HG03103 (cell line): ENCODE data around the gene RGS17.
A peak's percentile ranks its signal among the peaks of the same experiment; 100 is the strongest.
"Not testable (repeated sequence)": the region's sequence is repeated elsewhere in the genome, so short reads cannot be mapped to it uniquely, and the experiment has no call there.

ENCODE experiments used
- ATAC-seq: cut with Tn5 transposase; IDR thresholded peaks from one replicate; pipeline ENCODE4 v1.9.1; 2021; ENCODE audit warnings: low read depth; ENCODE audit not compliant: unreplicated experiment

The RGS17 gene

DNA sequence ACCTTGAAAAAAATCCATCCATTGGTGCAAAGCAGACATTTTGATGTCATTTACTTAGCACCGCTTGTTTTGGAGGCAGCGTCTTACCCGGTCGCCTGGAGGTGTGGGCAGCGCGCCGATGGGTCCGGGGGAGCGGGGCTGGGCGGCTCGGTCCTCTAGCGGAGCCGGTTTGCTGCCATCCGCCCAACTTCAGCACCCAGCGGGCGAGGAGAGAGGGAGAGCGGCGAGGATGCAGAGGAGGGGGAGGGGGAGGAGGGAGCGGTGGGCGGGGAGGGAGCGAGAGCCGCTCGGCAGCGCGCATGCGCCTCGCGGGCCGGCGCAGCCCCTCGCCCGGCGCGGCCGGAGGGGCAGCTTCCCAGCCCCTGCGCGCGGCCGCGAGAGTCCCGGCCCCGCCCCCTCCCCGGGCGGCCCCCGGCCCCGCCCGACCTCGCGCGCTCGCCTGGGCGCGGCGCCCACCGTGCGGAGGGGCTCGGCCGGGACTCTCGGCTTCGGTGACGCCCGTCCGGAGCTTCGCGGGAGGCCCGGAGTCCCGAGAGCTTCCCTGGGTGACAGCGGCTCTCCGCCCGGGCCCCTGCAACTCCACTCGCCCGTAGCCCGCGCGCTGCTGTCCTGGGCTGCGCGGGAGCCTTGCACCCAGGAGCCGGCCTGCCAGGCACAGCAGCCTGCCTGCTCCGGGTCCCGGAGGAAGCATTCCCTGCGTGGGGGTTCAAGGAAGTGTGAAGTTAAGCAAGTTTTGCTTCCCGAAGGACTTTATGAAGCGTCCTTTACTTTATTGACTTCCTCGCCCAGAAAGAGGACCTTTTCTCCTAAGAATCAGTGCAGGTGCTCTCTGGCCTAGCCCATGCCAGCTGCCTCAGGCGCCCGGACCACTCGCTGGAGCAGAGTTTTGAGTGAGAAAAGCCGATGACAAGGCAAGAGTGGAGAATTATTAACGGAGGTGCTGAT is at the start of gene RGS17:
RGS17 (minus strand) TSS at position 246 of the 945 bp plus-strand sequence. CDS start 87,264 bp downstream, outside the sequence.
- peak; percentile 44 for ATAC-seq

GRCh38 chr6:153172815-153173214 is 41.7 kb upstream of the RGS17 start:
- ATAC-seq = no peak

DNA sequence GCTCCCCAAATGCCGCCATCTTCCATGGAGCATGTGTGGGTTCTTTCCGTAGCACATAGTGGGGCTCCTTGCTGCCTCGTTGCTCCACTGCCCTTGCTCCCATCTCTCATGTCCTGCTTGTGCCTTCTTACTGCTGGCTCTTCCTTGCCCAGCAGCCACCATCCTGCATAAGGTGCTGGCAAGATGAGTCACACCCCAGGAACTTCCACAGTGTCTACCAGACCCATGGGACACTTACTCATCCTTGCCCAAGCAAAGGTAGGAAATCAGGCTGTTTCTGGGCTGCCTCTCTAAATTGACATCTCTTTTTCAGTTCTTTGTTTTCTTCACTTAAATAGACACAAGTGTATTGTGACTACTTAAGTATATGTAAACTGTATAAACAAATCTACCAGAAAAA is 39.4 kb upstream of the RGS17 start:
- ATAC-seq = no peak

DNA sequence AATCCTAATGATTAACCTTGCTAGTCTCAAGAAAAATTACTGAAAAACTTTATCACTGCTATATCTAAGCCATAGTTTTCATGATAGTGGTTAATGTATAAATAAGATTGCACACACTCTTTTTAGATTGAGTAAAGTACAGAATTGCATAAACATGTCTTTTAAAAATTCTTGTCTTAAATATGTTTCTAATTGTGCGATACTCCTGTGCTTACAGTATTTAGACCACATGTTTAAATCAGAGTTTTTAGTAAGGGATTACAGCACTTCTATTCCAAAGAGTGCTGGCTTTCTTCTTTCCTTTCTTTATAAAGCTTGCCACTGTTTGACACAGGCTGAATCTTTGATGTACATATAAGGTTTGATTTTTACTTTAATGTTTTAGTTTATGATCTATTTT is 36.8 kb upstream of the RGS17 start:
- no peak for ATAC-seq

DNA sequence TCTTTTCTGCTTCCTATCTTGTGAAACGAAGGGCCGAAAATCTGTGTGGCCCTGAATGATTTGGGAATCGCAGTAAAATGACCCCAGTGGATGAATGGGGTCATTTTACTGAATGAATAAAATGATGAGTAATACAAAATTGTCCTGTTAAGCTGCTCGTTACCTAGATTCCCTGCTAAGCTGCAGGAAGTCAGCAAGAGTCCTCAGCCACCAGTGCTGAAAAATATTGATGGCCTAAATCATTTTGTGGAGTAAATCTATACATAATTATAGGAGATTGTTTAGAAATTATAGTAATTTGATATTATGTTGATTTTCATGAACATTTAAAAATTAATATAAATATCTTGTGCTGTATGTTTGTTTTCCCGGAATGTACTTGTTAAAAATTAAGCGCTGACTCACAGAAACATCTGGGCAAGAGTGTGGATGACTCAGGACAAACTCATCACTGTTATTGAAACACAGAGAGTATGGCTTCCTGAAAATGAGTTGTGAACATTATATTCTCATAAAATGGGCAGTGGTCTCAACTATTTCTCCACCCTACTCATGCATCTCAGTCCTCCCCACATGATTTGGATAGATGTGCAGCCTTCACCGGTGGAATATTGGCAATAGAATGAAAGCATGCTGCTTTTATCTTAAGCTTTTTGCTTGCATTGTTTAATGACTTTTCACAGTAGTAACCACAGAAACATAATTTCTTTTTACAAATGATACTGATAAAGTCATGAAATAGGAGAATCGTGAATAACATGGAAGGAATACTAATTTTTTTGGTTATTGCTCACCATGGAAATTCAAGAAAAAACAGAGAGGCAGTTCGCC is 36.2 kb upstream of the RGS17 start:
- no peak for ATAC-seq

GRCh38 chr6:153162646-153163045 is 31.6 kb upstream of the RGS17 start:
- no peak for ATAC-seq

GRCh38 chr6:153162172-153162571 is 31.1 kb upstream of the RGS17 start:
- ATAC-seq = no peak

- ATAC-seq = no peak
Measured at GRCh38 chr6:153160221-153160620, 29.1 kb upstream of the RGS17 start.

DNA sequence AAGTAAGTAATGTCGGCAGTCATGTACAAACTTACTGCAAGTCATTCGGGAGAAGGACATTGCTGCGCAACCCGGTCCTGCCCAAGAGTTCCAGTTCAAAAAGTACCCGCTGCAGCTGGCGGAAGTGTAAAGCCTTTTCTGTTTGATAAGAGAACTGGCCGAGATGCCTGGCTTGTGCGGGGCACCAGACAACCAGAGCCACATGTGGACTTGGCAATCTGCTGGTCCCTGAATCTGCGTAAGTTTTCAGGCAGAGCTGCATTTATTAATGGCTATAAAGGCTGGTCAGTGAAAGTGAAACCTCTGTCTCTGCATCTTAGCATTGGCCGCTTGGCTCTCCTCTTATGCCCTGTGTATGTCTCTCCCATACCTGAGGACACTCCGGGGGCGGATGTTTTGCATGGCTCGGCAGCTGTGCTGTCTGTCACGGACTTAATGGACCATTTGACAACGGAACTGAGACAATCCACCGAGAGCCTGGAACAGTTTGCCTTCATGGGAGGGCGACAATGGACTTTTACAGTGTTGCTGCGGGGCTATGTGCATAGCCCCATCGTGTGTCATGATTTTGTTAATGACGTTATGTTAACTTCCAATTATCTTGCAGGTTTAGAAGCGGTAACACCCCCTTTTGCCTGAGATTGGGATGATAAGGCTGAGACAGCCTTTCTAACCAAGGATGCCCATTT is 19.8 kb upstream of the RGS17 start:
- ATAC-seq = no peak

- no peak for ATAC-seq
Measured at GRCh38 chr6:153150371-153150751, 19.3 kb upstream of the RGS17 start.

DNA sequence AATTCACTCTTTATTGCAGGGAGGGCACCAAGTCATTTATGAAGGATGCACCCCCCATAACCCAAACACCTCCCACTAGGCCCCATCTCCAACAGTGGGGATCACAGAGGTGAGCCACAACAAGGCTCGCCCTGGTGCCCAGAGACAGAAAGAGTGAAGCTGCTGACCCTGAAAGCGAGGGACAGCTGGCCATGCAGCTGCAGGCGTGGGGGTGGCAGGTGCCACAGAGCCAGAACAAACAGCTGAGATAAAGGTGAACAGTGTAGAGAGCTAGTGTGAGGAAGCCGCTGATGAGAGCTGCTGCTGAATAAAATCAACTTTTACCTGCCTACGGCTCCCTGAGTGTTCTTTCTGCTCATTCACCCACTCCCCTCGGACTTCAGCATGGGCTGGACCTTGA is 18.8 kb upstream of the RGS17 start:
- ATAC-seq = no peak

DNA sequence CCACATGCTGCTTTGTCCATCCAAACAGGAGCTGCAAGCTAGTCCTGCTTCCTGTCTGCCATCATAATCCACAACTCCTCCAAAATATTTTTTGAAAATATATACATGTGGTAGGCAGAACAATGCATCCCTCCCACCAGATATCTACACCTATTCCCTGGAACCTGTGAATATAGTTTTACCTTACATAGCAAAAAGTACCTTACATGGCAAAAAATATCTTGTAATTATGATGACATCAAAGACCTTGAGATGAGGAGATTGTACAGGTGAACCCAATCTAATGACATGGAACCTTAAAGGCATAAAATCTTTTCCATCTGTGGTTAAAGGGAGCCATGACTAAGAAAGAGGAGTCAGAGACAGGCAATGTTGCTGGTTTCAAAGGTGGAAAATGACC is 15.3 kb upstream of the RGS17 start:
- no peak for ATAC-seq

DNA sequence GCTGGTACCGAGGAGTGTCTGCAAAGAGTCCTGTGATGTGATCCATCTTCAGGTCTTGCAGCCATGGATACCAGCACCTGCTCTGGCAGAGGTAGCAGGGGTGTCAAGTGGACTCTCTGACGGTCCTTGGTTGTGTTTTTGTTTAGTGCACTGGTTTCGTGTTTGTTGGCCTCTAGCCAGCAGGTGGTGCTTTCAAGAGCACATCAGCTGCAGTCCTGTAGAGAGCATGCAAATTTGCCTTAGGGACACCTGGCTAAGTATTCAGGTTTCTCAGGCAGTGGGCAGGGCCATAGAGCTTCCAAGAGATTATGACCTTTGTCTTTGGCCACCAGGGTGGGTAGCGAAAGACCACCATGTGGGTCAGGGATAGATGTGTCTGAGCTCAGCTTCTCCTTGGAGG is 14.5 kb upstream of the RGS17 start:
- no peak for ATAC-seq

DNA sequence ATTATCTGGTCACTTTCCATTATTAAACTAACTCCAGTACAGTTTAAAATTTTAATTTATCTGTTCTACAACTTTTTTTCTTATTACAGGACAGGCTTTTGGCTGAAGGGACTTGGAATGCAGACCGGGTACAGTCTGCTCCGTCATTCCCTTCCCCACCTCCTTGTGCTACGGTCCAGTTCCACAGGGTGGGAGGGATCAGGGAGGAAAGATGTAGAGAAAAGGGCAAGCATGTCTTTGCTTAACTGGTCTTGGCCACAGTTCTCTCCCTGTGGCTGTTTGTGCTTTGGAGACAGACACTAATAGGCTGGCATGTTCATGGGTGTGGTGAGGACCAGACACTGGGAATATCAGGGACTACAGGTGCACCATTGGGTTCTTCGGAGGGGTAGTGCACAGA is 12.1 kb upstream of the RGS17 start:
- no peak for ATAC-seq

DNA sequence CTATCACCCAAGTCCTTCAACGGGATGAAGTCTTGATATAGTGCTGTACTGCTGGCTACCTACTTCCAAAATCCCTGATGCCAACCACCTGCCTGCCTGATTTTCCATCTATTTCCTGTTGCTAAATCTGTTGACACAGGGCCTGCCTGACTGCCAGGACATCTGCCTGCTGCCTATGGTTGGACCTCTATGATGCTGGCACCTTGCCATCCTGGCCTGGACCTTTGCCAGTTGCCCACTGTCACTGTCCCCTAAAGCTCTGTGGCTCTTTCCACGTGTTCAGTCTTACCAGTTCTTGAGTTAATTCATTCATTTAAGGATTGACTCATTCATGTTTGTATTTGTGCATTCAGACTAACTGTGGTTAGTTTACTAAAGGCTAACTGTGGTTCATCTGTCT is 9.2 kb upstream of the RGS17 start:
- no peak for ATAC-seq

GRCh38 chr6:153138930-153139329 is 7.8 kb upstream of the RGS17 start:
- no peak for ATAC-seq

DNA sequence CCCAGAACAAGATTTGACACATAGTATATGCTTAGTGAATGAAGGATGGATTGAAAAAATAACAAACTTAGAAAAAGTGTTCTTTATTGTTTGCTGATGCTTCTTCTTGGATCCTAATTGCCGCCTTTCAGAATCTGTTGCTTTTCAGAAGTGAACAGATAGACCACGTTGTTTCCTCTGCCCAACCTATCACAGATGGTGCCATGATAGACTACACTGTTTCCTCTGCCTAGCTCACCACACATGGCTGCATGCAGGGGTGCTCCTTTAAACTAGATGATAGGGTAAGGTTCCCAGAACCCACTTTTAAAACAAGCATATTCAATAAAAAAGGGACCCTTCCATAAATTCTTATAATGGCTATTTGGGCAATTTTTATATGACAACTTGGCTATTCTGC is 4.6 kb upstream of the RGS17 start:
- no peak for ATAC-seq

- not testable (repeated sequence) for ATAC-seq
Measured at GRCh38 chr6:153133667-153134066, 2.6 kb upstream of the RGS17 start.

DNA sequence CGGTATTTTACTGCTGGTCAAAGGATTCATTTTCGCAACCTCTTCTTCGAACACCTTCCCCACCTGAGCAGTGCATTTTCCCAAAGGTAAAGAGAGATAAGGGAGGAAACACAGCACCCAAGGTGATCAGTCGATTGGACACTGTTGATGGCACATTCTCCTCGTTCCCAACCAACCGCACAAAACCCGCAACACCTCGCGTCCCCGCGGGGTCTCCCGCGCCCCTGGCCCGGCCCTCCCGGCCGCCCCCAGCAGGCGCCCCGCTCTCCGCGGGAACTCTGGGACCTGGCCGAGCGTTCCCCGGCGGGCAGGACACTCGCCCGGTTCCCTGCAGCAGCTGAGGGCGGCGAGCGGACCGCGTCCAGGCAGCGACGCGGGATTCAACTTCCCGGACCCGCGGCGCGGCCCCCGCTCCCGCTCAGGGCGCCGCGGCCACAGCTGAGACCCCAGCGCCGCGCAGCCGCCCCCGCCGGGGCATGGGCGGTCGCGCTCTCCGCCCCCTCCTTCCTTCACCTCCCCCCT is 506 bp downstream of the RGS17 start:
- ATAC-seq = no peak

GRCh38 chr6:153129873-153130514 is 1.1 kb downstream of the RGS17 start:
- ATAC-seq = no peak
